Loucy (cell line): ENCODE measurements around the gene SYT6.

ENCODE experiments used
- H2AFZ ChIP-seq: fragments of 200-600 bp; sonication (generic); 2 replicates; pipeline ENCODE4 v1.6.0; 2016; ENCODE audit warnings: antibody characterized with exemption, mild to moderate bottlenecking, low read length, moderate library complexity
- H3F3A ChIP-seq: fragments of 200-600 bp; 2 replicates; pipeline ENCODE4 v1.6.0; 2016; ENCODE audit warnings: antibody characterized with exemption, low read depth, mild to moderate bottlenecking
- H3K27me3 ChIP-seq: fragments of 200-600 bp; sonication (generic); 2 replicates; pipeline ENCODE4 v1.6.1; 2014; ENCODE audit warnings: low read length, mild to moderate bottlenecking; ENCODE audit not compliant: insufficient read depth, poor library complexity, severe bottlenecking
- H3K36me3 ChIP-seq: fragments of 200-600 bp; sonication (generic); 2 replicates; pipeline ENCODE4 v1.6.1; 2016; ENCODE audit warnings: low read length; ENCODE audit not compliant: insufficient read depth
- H3K4me1 ChIP-seq: fragments of 200-600 bp; sonication (generic); 2 replicates; pipeline ENCODE4 v1.5.1; 2014; ENCODE audit warnings: low read length, mild to moderate bottlenecking; ENCODE audit not compliant: insufficient read depth, poor library complexity, severe bottlenecking
- H3K4me2 ChIP-seq: fragments of 200-600 bp; sonication (generic); 2 replicates; pipeline ENCODE4 v1.6.0; 2014; ENCODE audit warnings: antibody characterized with exemption, low read length, low read depth, mild to moderate bottlenecking; ENCODE audit not compliant: poor library complexity, severe bottlenecking
- H3K4me3 ChIP-seq: fragments of 200-600 bp; sonication (generic); 2 replicates; pipeline ENCODE4 v1.5.1; 2014; ENCODE audit warnings: low read length, mild to moderate bottlenecking, mixed read lengths; ENCODE audit not compliant: poor library complexity, severe bottlenecking
- H3K79me2 ChIP-seq: fragments of 200-600 bp; sonication (generic); 2 replicates; pipeline ENCODE4 v1.6.1; 2014; ENCODE audit warnings: low read length; ENCODE audit not compliant: insufficient read depth
- H3K9ac ChIP-seq: fragments of 200-600 bp; sonication (generic); 2 replicates; pipeline ENCODE4 v1.6.0; 2014; ENCODE audit warnings: mild to moderate bottlenecking, low read depth, low read length, moderate library complexity; ENCODE audit not compliant: poor library complexity, severe bottlenecking
- H3K9me2 ChIP-seq: fragments of 200-600 bp; sonication (generic); replicated peaks from 2 replicates; pipeline ENCODE4 v1.6.1; 2016; ENCODE audit warnings: low read depth, low read length, mixed read lengths
- H3K9me3 ChIP-seq: fragments of 200-600 bp; sonication (generic); 2 replicates; pipeline ENCODE4 v1.6.1; 2014; ENCODE audit warnings: mild to moderate bottlenecking, antibody characterized with exemption, low read length, low read depth; ENCODE audit not compliant: insufficient read depth
- H4K20me1 ChIP-seq: fragments of 200-600 bp; sonication (generic); 2 replicates; pipeline ENCODE4 v1.6.0; 2014; ENCODE audit warnings: antibody characterized with exemption, low read length, mild to moderate bottlenecking; ENCODE audit not compliant: insufficient read depth, poor library complexity, severe bottlenecking
- CTCF ChIP-seq: fragments of 200-600 bp; sonication (generic); conservative IDR thresholded peaks from 2 replicates; pipeline ENCODE4 v1.5.1; 2014; ENCODE audit warnings: mild to moderate bottlenecking, antibody characterized with exemption, low read length
- EZH2phosphoT487 ChIP-seq: fragments of 200-600 bp; IDR thresholded peaks from 2 replicates; pipeline ENCODE4 v1.6.1; 2018; ENCODE audit warnings: antibody characterized with exemption, mild to moderate bottlenecking, moderate library complexity, borderline replicate concordance

SYT6 gene

GRCh38 chr1:114080511-114081436, 72.9 kb downstream of the SYT6 start:
- Histone ChIP-seq H3F3A (no peaks in the 10 kb centered on the region), H3K4me1 (no peaks in the 10 kb centered on the region)

GRCh38 chr1:114079596-114080190, 74.0 kb downstream of the SYT6 start:
- H3K4me1 ChIP-seq, result no peaks in the 10 kb centered on the region

More at GRCh38 chr1:114080511-114081436, 72.9 kb downstream of the SYT6 start:
- Histone ChIP-seq H3K36me3 (no peaks in the 10 kb centered on the region), H3K27me3 (peaks cover 5% of the 10 kb centered on the region), H2AFZ (no peak overlapping the region), H3K9me3 (no peaks in the 10 kb centered on the region), H3K79me2 (no peaks in the 10 kb centered on the region), H4K20me1 (no peaks in the 10 kb centered on the region), H3K9ac (no peak overlapping the region), H3K4me3 (no peak overlapping the region), H3K9me2 (no peaks in the 10 kb centered on the region), H3K4me2 (no peak overlapping the region)
- TF ChIP-seq CTCF (no peak), EZH2phosphoT487 (no peak)

DNA sequence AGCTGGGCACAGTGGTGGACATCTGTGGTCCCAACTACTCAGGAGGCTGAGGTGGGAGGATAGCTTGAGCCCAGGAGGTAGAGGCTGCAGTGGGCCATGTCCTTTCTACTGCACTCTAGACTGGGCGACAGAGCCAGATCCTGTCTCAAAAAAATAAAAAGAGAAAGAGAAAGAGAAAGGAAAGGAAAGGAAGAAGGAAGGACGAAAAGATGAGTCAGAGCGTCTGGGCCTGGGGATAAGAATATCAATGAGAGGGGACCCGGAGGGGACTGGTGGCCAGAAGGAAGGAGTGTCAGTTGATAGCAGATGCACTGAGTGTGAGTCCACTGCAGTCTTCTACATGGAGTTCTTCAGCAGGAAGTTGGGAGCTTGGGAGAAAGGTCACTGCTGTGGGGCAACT, 75.6 kb downstream of the SYT6 start:
- Histone ChIP-seq H3K4me1 (no peaks in the 10 kb centered on the region), H3F3A (no peaks in the 10 kb centered on the region), H3K79me2 (no peaks in the 10 kb centered on the region), H3K9ac (no peak overlapping the region), H3K27me3 (no peaks in the 10 kb centered on the region), H3K4me2 (no peak overlapping the region), H4K20me1 (no peaks in the 10 kb centered on the region), H3K9me2 (no peaks in the 10 kb centered on the region), H2AFZ (no peak overlapping the region), H3K9me3 (no peaks in the 10 kb centered on the region), H3K36me3 (no peaks in the 10 kb centered on the region), H3K4me3 (no peak overlapping the region)
- TF ChIP-seq CTCF, result no peak
- no peak for TF ChIP-seq EZH2phosphoT487

More at GRCh38 chr1:114079596-114080190, 74.0 kb downstream of the SYT6 start:
- H3K4me2 ChIP-seq, result no peak overlapping the region
- H3K9ac ChIP-seq, result no peak overlapping the region
- no peaks in the 10 kb centered on the region for H3K9me2 ChIP-seq
- H4K20me1 ChIP-seq, result no peaks in the 10 kb centered on the region
- peaks cover 5% of the 10 kb centered on the region for H3K27me3 ChIP-seq
- no peak overlapping the region for H2AFZ ChIP-seq
- TF ChIP-seq CTCF (no peak), EZH2phosphoT487 (no peak)
- no peaks in the 10 kb centered on the region for H3K79me2 ChIP-seq
- H3K9me3 ChIP-seq, result no peaks in the 10 kb centered on the region
- no peaks in the 10 kb centered on the region for H3K36me3 ChIP-seq
- no peaks in the 10 kb centered on the region for H3F3A ChIP-seq
- no peak overlapping the region for H3K4me3 ChIP-seq
